Stimulated activated effector memory CD8-positive, alpha-beta T cell treated with anti-CD3 and anti-CD28 coated beads, Interleukin-12 subunit alpha, Interleukin-12 subunit beta, amount 100 ng/mL, for 72 hours (primary cell): ENCODE results near the gene SLC38A6.
A peak's percentile ranks its signal among the peaks of the same experiment; 100 is the strongest.

Experiments
- ATAC-seq: fragments of 150-1000 bp; cut with Tn5 transposase; 2 replicates; pipeline ENCODE4 v1.10.0; 2021
- DNase-seq, 2 donors: peaks; one replicate each; pipeline ENCODE4 v3.0.0; 2021 to 2022; ENCODE audit warnings: low spot score in 2 of 2
- H3K27ac Mint-ChIP-seq: one replicate; pipeline ENCODE4 v1.8.0; 2022; ENCODE audit warnings: mild to moderate bottlenecking, mixed read lengths
- H3K36me3 Mint-ChIP-seq: one replicate; pipeline ENCODE4 v1.8.0; 2022; ENCODE audit warnings: mild to moderate bottlenecking, mixed read lengths
- H3K4me1 Mint-ChIP-seq: one replicate; pipeline ENCODE4 v1.8.0; 2022; ENCODE audit warnings: mixed read lengths
- H3K4me3 Mint-ChIP-seq: one replicate; pipeline ENCODE4 v1.8.0; 2022; ENCODE audit warnings: mild to moderate bottlenecking, mixed read lengths
- H3K9me3 Mint-ChIP-seq: one replicate; pipeline ENCODE4 v1.8.0; 2022; ENCODE audit warnings: mixed read lengths

SLC38A6 gene

GRCh38 chr14:60980811-60981632, at the start of gene SLC38A6, which contains the start of gene TRMT5:
TSS of gene SLC38A6 (plus strand) at chr14:60981245. CDS start at chr14:60981278, 33 bp downstream.
TSS of gene TRMT5 (minus strand) at chr14:60981079. CDS start at chr14:60980973, 106 bp downstream.
- peak; percentile 88 to 98 for DNase-seq
- Mint-ChIP-seq H3K9me3 (no peaks in the 10 kb centered on the region), H3K4me1 (peaks cover 6% of the 10 kb centered on the region), H3K36me3 (peaks cover 9% of the 10 kb centered on the region), H3K27ac (no peak within 1 kb of the TSS), H3K4me3 (no peak within 1 kb of the TSS)
- ATAC-seq = peak; percentile 95

- Mint-ChIP-seq H3K4me1 (peaks cover 3% of the 10 kb centered on the region), H3K36me3 (no peaks in the 10 kb centered on the region), H3K9me3 (no peaks in the 10 kb centered on the region), H3K4me3 (no peak overlapping the region), H3K27ac (no peak overlapping the region)
- DNase-seq (no peak), ATAC-seq (no peak)
These were observed 47.0 kb upstream of the SLC38A6 start for GRCh38 chr14:60933920-60934655.

- no peaks in the 10 kb centered on the region for H3K36me3 Mint-ChIP-seq
- H3K27ac Mint-ChIP-seq = no peak overlapping the region
- no peak for ATAC-seq
- peaks cover 9% of the 10 kb centered on the region for H3K4me1 Mint-ChIP-seq
- H3K9me3 Mint-ChIP-seq = no peaks in the 10 kb centered on the region
- no peak for DNase-seq
- H3K4me3 Mint-ChIP-seq = no peak overlapping the region
These were observed 45.7 kb upstream of the SLC38A6 start for GRCh38 chr14:60935319-60935718.

- ATAC-seq (no peak), DNase-seq (no peak)
- Mint-ChIP-seq H3K36me3 (peaks cover 9% of the 10 kb centered on the region), H3K4me1 (peaks cover 27% of the 10 kb centered on the region), H3K9me3 (peaks cover 2% of the 10 kb centered on the region), H3K4me3 (no peak overlapping the region), H3K27ac (no peak overlapping the region)
These were observed 37.4 kb upstream of the SLC38A6 start for GRCh38 chr14:60943637-60944032.

GRCh38 chr14:60944204-60944603, 36.8 kb upstream of the SLC38A6 start:
- DNase-seq (no peak), ATAC-seq (no peak)
- Mint-ChIP-seq H3K4me1 (peaks cover 23% of the 10 kb centered on the region), H3K36me3 (peaks cover 9% of the 10 kb centered on the region), H3K9me3 (peaks cover 2% of the 10 kb centered on the region), H3K4me3 (no peak overlapping the region), H3K27ac (no peak overlapping the region)

GRCh38 chr14:60945984-60946383, 35.1 kb upstream of the SLC38A6 start:
- ATAC-seq (peak; percentile 92), DNase-seq (no peak)
- peaks cover 9% of the 10 kb centered on the region for H3K36me3 Mint-ChIP-seq
- H3K4me3 Mint-ChIP-seq = peak overlapping the region; percentile 15
- peak overlapping the region; percentile 5 for H3K27ac Mint-ChIP-seq
- peaks cover 18% of the 10 kb centered on the region for H3K4me1 Mint-ChIP-seq
- peaks cover 2% of the 10 kb centered on the region for H3K9me3 Mint-ChIP-seq

- ATAC-seq (no peak), DNase-seq (no peak)
- Mint-ChIP-seq H3K4me1 (peaks cover 18% of the 10 kb centered on the region), H3K27ac (peak overlapping the region; percentile 5), H3K4me3 (peak overlapping the region; percentile 15), H3K36me3 (peaks cover 9% of the 10 kb centered on the region), H3K9me3 (peaks cover 2% of the 10 kb centered on the region)
These were observed 34.3 kb upstream of the SLC38A6 start for GRCh38 chr14:60946773-60947172.

- no peak for DNase-seq
- Mint-ChIP-seq H3K4me3 (no peak overlapping the region), H3K9me3 (peaks cover 8% of the 10 kb centered on the region), H3K36me3 (no peaks in the 10 kb centered on the region), H3K27ac (no peak overlapping the region), H3K4me1 (peaks cover 12% of the 10 kb centered on the region)
- ATAC-seq = no peak
These were observed 29.1 kb upstream of the SLC38A6 start for GRCh38 chr14:60951776-60952435.

- Mint-ChIP-seq H3K4me1 (peaks cover 15% of the 10 kb centered on the region), H3K9me3 (peaks cover 25% of the 10 kb centered on the region), H3K36me3 (peaks cover 10% of the 10 kb centered on the region), H3K27ac (peak overlapping the region; percentile 21), H3K4me3 (no peak overlapping the region)
- DNase-seq (no peak), ATAC-seq (peak; percentile 78)
These were observed 24.8 kb upstream of the SLC38A6 start for GRCh38 chr14:60956202-60956601.

GRCh38 chr14:60956632-60957031, 24.4 kb upstream of the SLC38A6 start:
- Mint-ChIP-seq H3K36me3 (peaks cover 10% of the 10 kb centered on the region), H3K4me1 (peaks cover 15% of the 10 kb centered on the region), H3K9me3 (peaks cover 25% of the 10 kb centered on the region), H3K4me3 (no peak overlapping the region), H3K27ac (peak overlapping the region; percentile 21)
- no peak for ATAC-seq
- no peak for DNase-seq

- H3K4me3 Mint-ChIP-seq = no peak overlapping the region
- H3K36me3 Mint-ChIP-seq = peaks cover 10% of the 10 kb centered on the region
- no peak for ATAC-seq
- peaks cover 25% of the 10 kb centered on the region for H3K9me3 Mint-ChIP-seq
- H3K4me1 Mint-ChIP-seq = peaks cover 15% of the 10 kb centered on the region
- no peak for DNase-seq
- no peak overlapping the region for H3K27ac Mint-ChIP-seq
These were observed 22.9 kb upstream of the SLC38A6 start for GRCh38 chr14:60958146-60958545.

- H3K27ac Mint-ChIP-seq = no peak overlapping the region
- DNase-seq (no peak), ATAC-seq (no peak)
- peaks cover 1% of the 10 kb centered on the region for H3K36me3 Mint-ChIP-seq
- peaks cover 11% of the 10 kb centered on the region for H3K4me1 Mint-ChIP-seq
- no peak overlapping the region for H3K4me3 Mint-ChIP-seq
- H3K9me3 Mint-ChIP-seq = peaks cover 10% of the 10 kb centered on the region
These were observed 17.3 kb upstream of the SLC38A6 start for GRCh38 chr14:60963761-60964160.

GRCh38 chr14:60964904-60965303, 16.1 kb upstream of the SLC38A6 start:
- H3K4me1 Mint-ChIP-seq = peaks cover 11% of the 10 kb centered on the region
- no peaks in the 10 kb centered on the region for H3K36me3 Mint-ChIP-seq
- H3K27ac Mint-ChIP-seq = no peak overlapping the region
- H3K9me3 Mint-ChIP-seq = peaks cover 5% of the 10 kb centered on the region
- H3K4me3 Mint-ChIP-seq = no peak overlapping the region
- ATAC-seq (no peak), DNase-seq (no peak)

GRCh38 chr14:60965402-60965801, 15.6 kb upstream of the SLC38A6 start:
- peak; percentile 99 for ATAC-seq
- Mint-ChIP-seq H3K4me1 (peaks cover 11% of the 10 kb centered on the region), H3K27ac (no peak overlapping the region), H3K9me3 (peaks cover under 1% of the 10 kb centered on the region), H3K36me3 (no peaks in the 10 kb centered on the region), H3K4me3 (no peak overlapping the region)
- DNase-seq = no peak

- DNase-seq (no peak), ATAC-seq (no peak)
- no peaks in the 10 kb centered on the region for H3K9me3 Mint-ChIP-seq
- peaks cover 11% of the 10 kb centered on the region for H3K4me1 Mint-ChIP-seq
- no peak overlapping the region for H3K4me3 Mint-ChIP-seq
- H3K27ac Mint-ChIP-seq = no peak overlapping the region
- peaks cover 2% of the 10 kb centered on the region for H3K36me3 Mint-ChIP-seq
These were observed 12.9 kb upstream of the SLC38A6 start for GRCh38 chr14:60968099-60968498.
